Mesenchymal stem cell (in vitro differentiated cells and primary cell): ENCODE measurements around the gene SUSD2.

Experiments
- DNase-seq: peaks from one replicate; pipeline ENCODE4 v3.0.0-alpha.2; 2013
- H2AFZ ChIP-seq: one replicate; pipeline ENCODE4 v1.6.1; 2013; ENCODE audit warnings: low read depth, mild to moderate bottlenecking, control low read depth, inconsistent platforms, low read length, moderate library complexity
- H2AK5ac ChIP-seq: 2 replicates; pipeline ENCODE4 v1.6.1; 2013; ENCODE audit warnings: low read length, moderate library complexity, mild to moderate bottlenecking, inconsistent platforms; ENCODE audit not compliant: severe bottlenecking
- H2BK120ac ChIP-seq: one replicate; pipeline ENCODE4 v1.6.1; 2013; ENCODE audit warnings: low read depth, mild to moderate bottlenecking, inconsistent platforms, low read length, moderate library complexity
- H2BK12ac ChIP-seq, 2 experiments: one replicate each; pipeline ENCODE4 v1.6.1; 2013; ENCODE audit warnings: inconsistent platforms in 2 of 2, low read length in 2 of 2, mild to moderate bottlenecking in 2 of 2, moderate library complexity in 2 of 2, control low read depth in 1 of 2
- H2BK15ac ChIP-seq: one replicate; pipeline ENCODE4 v1.6.1; 2013; ENCODE audit warnings: mild to moderate bottlenecking, low read depth, inconsistent platforms; ENCODE audit not compliant: poor library complexity, severe bottlenecking
- H2BK5ac ChIP-seq: 2 replicates; pipeline ENCODE4 v1.6.1; 2013; ENCODE audit warnings: low read depth, mild to moderate bottlenecking, low read length, control low read depth, inconsistent platforms; ENCODE audit not compliant: poor library complexity, severe bottlenecking
- H3K14ac ChIP-seq, 2 experiments: one replicate each; pipeline ENCODE4 v1.6.1; 2013; ENCODE audit warnings: inconsistent platforms in 2 of 2, low read length in 2 of 2, control low read depth in 1 of 2, mild to moderate bottlenecking in 1 of 2, moderate library complexity in 1 of 2
- H3K18ac ChIP-seq, 2 experiments: one replicate each; pipeline ENCODE4 v1.6.1; 2013; ENCODE audit warnings: inconsistent platforms in 2 of 2, low read length in 2 of 2, control low read depth in 1 of 2, low read depth in 1 of 2, mild to moderate bottlenecking in 1 of 2
- H3K23ac ChIP-seq, 2 experiments: one replicate each; pipeline ENCODE4 v1.6.1; 2013; ENCODE audit warnings: inconsistent platforms in 2 of 2, low read length in 2 of 2, mild to moderate bottlenecking in 2 of 2, moderate library complexity in 2 of 2, control low read depth in 1 of 2
- H3K27ac ChIP-seq: 2 replicates; pipeline ENCODE4 v1.5.1; 2013; ENCODE audit warnings: mild to moderate bottlenecking, moderate library complexity, low read length, control low read depth, inconsistent platforms; ENCODE audit not compliant: poor library complexity, severe bottlenecking
- H3K27me3 ChIP-seq, 2 experiments: 2 replicates each; pipeline versions ENCODE4 v1.6.1 to v1.7.0; 2013; ENCODE audit warnings: low read length in 2 of 2, mild to moderate bottlenecking in 2 of 2, moderate library complexity in 2 of 2, control low read depth in 1 of 2, inconsistent platforms in 1 of 2; ENCODE audit not compliant: control insufficient read depth in 1 of 2, insufficient read depth in 1 of 2
- H3K36me3 ChIP-seq, 2 experiments: 2 replicates each; pipeline versions ENCODE4 v1.6.1 to v1.7.0; 2013; ENCODE audit warnings: low read length in 2 of 2, control low read depth in 1 of 2, inconsistent platforms in 1 of 2, low read depth in 1 of 2, mild to moderate bottlenecking in 1 of 2; ENCODE audit not compliant: insufficient read depth in 2 of 2, control insufficient read depth in 1 of 2
- H3K4ac ChIP-seq, 2 experiments: one replicate each; pipeline ENCODE4 v1.6.1; 2013; ENCODE audit warnings: inconsistent platforms in 2 of 2, low read length in 2 of 2, mild to moderate bottlenecking in 2 of 2, moderate library complexity in 2 of 2, control low read depth in 1 of 2, low read depth in 1 of 2
- H3K4me1 ChIP-seq: 2 replicates; pipeline ENCODE4 v1.6.1; 2013; ENCODE audit warnings: low read depth, low read length, control low read depth; ENCODE audit not compliant: control insufficient read depth, insufficient read depth
- H3K4me2 ChIP-seq: 2 replicates; pipeline ENCODE4 v1.6.1; 2013; ENCODE audit warnings: low read length, mild to moderate bottlenecking, inconsistent platforms; ENCODE audit not compliant: poor library complexity, severe bottlenecking
- H3K4me3 ChIP-seq, 2 experiments: 2 replicates each; pipeline versions ENCODE4 v1.5.1 to v1.7.0; 2013; ENCODE audit warnings: low read length in 2 of 2, mild to moderate bottlenecking in 2 of 2, control low read depth in 1 of 2, low read depth in 1 of 2; ENCODE audit not compliant: insufficient read depth in 1 of 2
- H3K79me1 ChIP-seq: replicated peaks from 2 replicates; pipeline ENCODE4 v1.6.1; 2013; ENCODE audit warnings: mild to moderate bottlenecking, control low read depth, low read length, inconsistent platforms; ENCODE audit not compliant: poor library complexity, severe bottlenecking
- H3K9ac ChIP-seq: 2 replicates; pipeline ENCODE4 v1.7.0; 2013; ENCODE audit warnings: mild to moderate bottlenecking, low read length, moderate library complexity
- H3K9me3 ChIP-seq: 2 replicates; pipeline ENCODE4 v1.7.0; 2013; ENCODE audit warnings: mild to moderate bottlenecking, low read length; ENCODE audit not compliant: control insufficient read depth
- H4K8ac ChIP-seq: one replicate; pipeline ENCODE4 v1.6.1; 2013; ENCODE audit warnings: inconsistent platforms, mild to moderate bottlenecking, low read length, moderate library complexity
- H4K91ac ChIP-seq: one replicate; pipeline ENCODE4 v1.6.1; 2013; ENCODE audit warnings: mild to moderate bottlenecking, low read length, inconsistent platforms
- WGBS: methylation state at CpG from one replicate; pipeline ENCODE4 v1.1.7; 2013; ENCODE audit warnings: mixed read lengths; 5-methylcytosine and 5-hydroxymethylcytosine counted together

The SUSD2 gene

DNA sequence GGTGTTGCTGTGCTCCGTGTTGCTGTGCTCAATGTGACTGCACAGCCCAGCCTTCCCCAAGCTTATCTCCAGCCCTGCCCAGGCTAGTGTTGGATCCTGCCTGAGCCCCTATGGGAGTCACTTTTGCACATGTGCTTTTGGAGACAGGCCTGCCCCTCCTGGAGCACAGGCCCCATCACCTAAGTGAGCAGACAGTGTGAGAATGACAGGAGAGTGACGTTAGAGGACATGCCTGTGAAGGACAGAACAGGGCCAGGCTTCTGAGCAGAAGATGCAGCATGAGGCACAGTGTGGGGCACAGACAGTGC lies 36.6 kb upstream of the SUSD2 start:
- no peak overlapping the region for H2AK5ac ChIP-seq
- WGBS: 94% methylated on average over 2 of the region's 2 CpGs
- H3K4ac ChIP-seq: peak overlapping the region; percentile 18 to 69
- H2BK120ac ChIP-seq: peak overlapping the region; percentile 44
- H3K4me3 ChIP-seq: no peak overlapping the region
- H2BK12ac ChIP-seq: peak overlapping the region; percentile 76 to 94
- peak overlapping the region; percentile 52 for H4K8ac ChIP-seq
- H3K9ac ChIP-seq: no peak overlapping the region
- H3K23ac ChIP-seq: no peak overlapping the region
- peaks cover 31% of the 10 kb centered on the region for H3K4me1 ChIP-seq
- H4K91ac ChIP-seq: peak overlapping the region; percentile 65
- no peaks in the 10 kb centered on the region for H3K27me3 ChIP-seq
- no peak overlapping the region for H2BK15ac ChIP-seq
- no peak overlapping the region for H2AFZ ChIP-seq
- no peak overlapping the region for H3K27ac ChIP-seq
- H3K9me3 ChIP-seq: no peaks in the 10 kb centered on the region
- peaks cover 6 to 38% of the 10 kb centered on the region in 2 experiments for H3K36me3 ChIP-seq
- no peak overlapping the region for H2BK5ac ChIP-seq
- peaks cover 35% of the 10 kb centered on the region for H3K79me1 ChIP-seq
- peak overlapping the region; percentile 81 to 93 for H3K18ac ChIP-seq
- no peak overlapping the region for H3K4me2 ChIP-seq
- peak overlapping the region in 1 of 2 experiments; percentile 64 for H3K14ac ChIP-seq
- DNase-seq: no peak

DNA sequence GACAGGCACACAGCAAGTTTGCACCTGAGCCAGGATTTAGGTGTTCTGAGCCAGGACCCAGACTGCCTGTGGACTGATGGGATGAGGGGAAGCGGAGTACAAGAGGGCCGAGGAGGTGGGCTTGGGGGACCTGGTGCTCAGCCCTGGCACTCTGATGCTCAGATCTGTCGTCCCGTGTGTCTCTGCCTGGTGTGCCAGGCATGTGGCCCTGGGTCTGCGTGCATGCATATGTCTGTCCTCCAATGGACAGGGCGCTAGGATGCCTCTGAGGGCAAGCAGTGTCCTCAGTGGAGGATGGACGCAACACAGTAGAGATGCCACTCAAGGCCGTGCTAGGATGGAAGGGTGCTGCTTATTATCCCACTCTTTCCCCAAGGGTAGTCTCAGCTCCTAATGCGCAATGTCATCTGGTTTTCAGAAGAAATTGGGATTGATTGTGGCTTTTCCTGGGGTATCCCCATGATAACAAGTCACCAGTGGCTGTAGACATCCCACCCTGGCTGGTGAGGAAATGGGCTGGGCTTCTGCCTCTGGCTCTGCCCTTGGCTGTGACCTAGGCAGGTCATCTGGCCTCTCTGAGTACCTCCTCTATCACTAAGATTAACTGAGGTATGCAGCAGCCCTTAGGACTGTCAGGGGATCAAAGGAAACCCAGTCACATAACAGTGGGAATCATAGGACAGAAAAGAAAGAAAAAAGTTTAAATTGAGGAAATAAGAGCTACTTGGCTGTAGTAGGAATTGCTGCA lies 35.7 kb upstream of the SUSD2 start:
- Histone ChIP-seq H2BK15ac (peak overlapping the region; percentile 30), H2BK12ac (peak overlapping the region; percentile 76 to 94), H4K8ac (peak overlapping the region; percentile 55), H4K91ac (peak overlapping the region; percentile 89), H3K4me2 (no peak overlapping the region), H3K36me3 (peaks cover 4 to 34% of the 10 kb centered on the region in 2 experiments), H3K4ac (peak overlapping the region; percentile 92 to 93), H3K14ac (peak overlapping the region in 1 of 2 experiments; percentile 49), H3K18ac (peak overlapping the region; percentile 81 to 93), H3K9me3 (no peaks in the 10 kb centered on the region), H3K23ac (peak overlapping the region in 1 of 2 experiments; percentile 0), H3K4me3 (peak overlapping the region in 1 of 2 experiments; percentile 35), H2AFZ (no peak overlapping the region), H2AK5ac (peak overlapping the region; percentile 18), H3K9ac (peak overlapping the region; percentile 61), H2BK120ac (peak overlapping the region; percentile 5), H3K27ac (peak overlapping the region; percentile 91), H3K79me1 (peaks cover 31% of the 10 kb centered on the region), H3K27me3 (no peaks in the 10 kb centered on the region), H2BK5ac (no peak overlapping the region), H3K4me1 (peaks cover 31% of the 10 kb centered on the region)
- no peak for DNase-seq
- 87% methylated on average over 9 of the region's 9 CpGs for WGBS

DNA sequence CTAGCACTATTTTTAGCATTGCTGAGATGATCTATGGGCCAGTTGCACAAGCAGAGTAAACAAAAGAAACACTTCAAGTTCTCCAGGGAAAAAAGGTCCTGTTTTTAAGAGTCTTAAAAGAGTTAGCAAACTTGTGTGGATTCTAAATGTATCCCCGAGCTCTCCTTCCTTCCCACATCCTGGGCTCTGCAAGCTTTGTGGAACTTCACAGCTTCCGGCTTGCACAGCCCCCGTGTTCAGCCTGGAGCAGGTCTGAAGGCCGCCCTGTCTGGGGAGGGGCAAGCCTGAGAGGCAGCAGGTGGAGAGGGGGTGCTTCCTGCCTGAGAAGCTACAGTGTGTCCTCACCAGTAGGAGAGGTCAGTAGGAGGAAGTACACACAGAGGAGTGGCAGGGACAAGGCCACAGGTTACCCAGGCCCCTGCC lies 35.1 kb upstream of the SUSD2 start:
- Histone ChIP-seq H2BK15ac (no peak overlapping the region), H4K8ac (no peak overlapping the region), H3K14ac (no peak overlapping the region), H2BK12ac (peak overlapping the region in 1 of 2 experiments; percentile 11), H3K23ac (no peak overlapping the region), H3K4ac (peak overlapping the region in 1 of 2 experiments; percentile 46), H3K4me2 (no peak overlapping the region), H3K36me3 (peaks cover 0 to 32% of the 10 kb centered on the region in 2 experiments), H3K27me3 (no peaks in the 10 kb centered on the region), H3K9ac (peak overlapping the region; percentile 61), H4K91ac (peak overlapping the region; percentile 48), H3K18ac (peak overlapping the region; percentile 71 to 73), H2BK5ac (no peak overlapping the region), H3K79me1 (peaks cover 26% of the 10 kb centered on the region), H2BK120ac (peak overlapping the region; percentile 65), H3K4me3 (peak overlapping the region in 1 of 2 experiments; percentile 35), H3K27ac (peak overlapping the region; percentile 91), H3K9me3 (no peaks in the 10 kb centered on the region), H2AK5ac (no peak overlapping the region), H3K4me1 (peaks cover 31% of the 10 kb centered on the region), H2AFZ (no peak overlapping the region)
- 0% methylated on average over 3 of the region's 4 CpGs for WGBS
- peak; percentile 96 for DNase-seq

DNA sequence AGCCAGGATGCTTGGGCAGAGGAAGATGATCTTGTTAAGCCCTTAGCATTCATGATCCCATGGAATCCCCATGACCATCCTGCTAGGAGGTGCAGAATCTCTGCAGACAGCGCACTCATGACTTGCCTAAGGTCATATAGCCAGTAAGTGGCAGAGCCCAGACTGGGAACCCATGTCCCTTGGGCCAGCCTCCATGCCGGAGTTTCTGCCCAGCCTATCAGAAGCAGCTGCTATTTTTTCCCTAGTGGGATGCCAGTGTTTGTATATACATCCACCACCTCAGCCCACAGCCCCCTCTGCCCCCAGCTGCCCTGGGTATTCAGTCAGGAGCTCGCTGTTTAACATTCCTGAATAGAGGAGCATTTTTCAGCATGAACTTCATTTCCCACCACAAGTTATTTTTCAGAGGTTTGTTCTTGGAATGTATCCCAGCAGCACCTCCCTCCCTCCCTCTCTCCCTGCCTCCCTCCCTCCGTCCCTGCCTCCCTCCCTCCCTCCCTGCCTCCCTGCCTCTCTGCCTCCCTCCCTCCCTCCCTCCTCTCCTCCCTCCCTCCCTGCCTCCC lies 34.4 kb upstream of the SUSD2 start:
- Histone ChIP-seq H2AK5ac (no peak overlapping the region), H3K4ac (peak overlapping the region; percentile 55 to 85), H3K4me2 (no peak overlapping the region), H2AFZ (no peak overlapping the region), H2BK120ac (peak overlapping the region; percentile 65), H3K4me3 (no peak overlapping the region), H4K8ac (peak overlapping the region; percentile 33), H3K18ac (peak overlapping the region; percentile 71 to 86), H3K14ac (no peak overlapping the region), H4K91ac (peak overlapping the region; percentile 86), H3K9me3 (no peaks in the 10 kb centered on the region), H3K27me3 (no peaks in the 10 kb centered on the region), H2BK15ac (no peak overlapping the region), H3K27ac (peak overlapping the region; percentile 91), H2BK5ac (no peak overlapping the region), H2BK12ac (no peak overlapping the region), H3K4me1 (peaks cover 26% of the 10 kb centered on the region), H3K23ac (no peak overlapping the region), H3K79me1 (peaks cover 26% of the 10 kb centered on the region), H3K36me3 (peaks cover 0 to 35% of the 10 kb centered on the region in 2 experiments), H3K9ac (peak overlapping the region; percentile 61)
- peak; percentile 94 for DNase-seq
- WGBS: 19% methylated on average over 4 of the region's 4 CpGs
